ENCODE data around the gene SGMS2.

The SGMS2 gene

GRCh38 chr4:107828315-107829090, 3.8 kb downstream of the SGMS2 start:
- no peak for DNase-seq (ENCODE audit: low spot score)

- DNase-seq (ENCODE audit: low spot score), result no peak
Observed at GRCh38 chr4:107831140-107831539, 6.4 kb downstream of the SGMS2 start.

- DNase-seq (ENCODE audit: low spot score), result no peak
Observed at GRCh38 chr4:107832275-107832807, 7.6 kb downstream of the SGMS2 start.

GRCh38 chr4:107834241-107834794, 9.6 kb downstream of the SGMS2 start:
- no peak for DNase-seq (ENCODE audit: low spot score)

GRCh38 chr4:107835406-107835805, 10.7 kb downstream of the SGMS2 start:
- no peak for DNase-seq (ENCODE audit: low spot score)

GRCh38 chr4:107837317-107837716, 12.6 kb downstream of the SGMS2 start:
- DNase-seq (ENCODE audit: low spot score), result no peak

GRCh38 chr4:107837776-107838618, 13.3 kb downstream of the SGMS2 start:
- no peak for DNase-seq (ENCODE audit: low spot score)

- no peak for DNase-seq (ENCODE audit: low spot score)
Observed at GRCh38 chr4:107838861-107839565, 14.3 kb downstream of the SGMS2 start.

- no peak for DNase-seq (ENCODE audit: low spot score)
Observed at GRCh38 chr4:107843391-107843790, 18.7 kb downstream of the SGMS2 start.

GRCh38 chr4:107845681-107846080, 20.9 kb downstream of the SGMS2 start:
- no peak for DNase-seq (ENCODE audit: low spot score)

GRCh38 chr4:107850438-107850837, 25.7 kb downstream of the SGMS2 start:
- no peak for DNase-seq (ENCODE audit: low spot score)

- DNase-seq (ENCODE audit: low spot score), result peak; percentile 58
Observed at GRCh38 chr4:107853444-107854355, 29.0 kb downstream of the SGMS2 start.

GRCh38 chr4:107854356-107855022, 29.8 kb downstream of the SGMS2 start:
- DNase-seq (ENCODE audit: low spot score), result peak; percentile 18

- no peak for DNase-seq (ENCODE audit: low spot score)
Observed at GRCh38 chr4:107855723-107856122, 31.0 kb downstream of the SGMS2 start.

GRCh38 chr4:107856901-107857300, 32.2 kb downstream of the SGMS2 start:
- no peak for DNase-seq (ENCODE audit: low spot score)

GRCh38 chr4:107857741-107858140, 33.0 kb downstream of the SGMS2 start:
- DNase-seq (ENCODE audit: low spot score), result no peak

- no peak for DNase-seq (ENCODE audit: low spot score)
Observed at GRCh38 chr4:107858158-107858742, 33.5 kb downstream of the SGMS2 start.

- DNase-seq (ENCODE audit: low spot score), result peak; percentile 36
Observed at GRCh38 chr4:107862658-107863057, 37.9 kb downstream of the SGMS2 start.

- DNase-seq (ENCODE audit: low spot score), result no peak
Observed at GRCh38 chr4:107863416-107863815, 38.7 kb downstream of the SGMS2 start.

- peak; percentile 65 for DNase-seq (ENCODE audit: low spot score)
Observed at GRCh38 chr4:107863850-107864371, 39.2 kb downstream of the SGMS2 start.
